ENCODE results near the gene ADGRG3.
A peak's percentile ranks its signal among the peaks of the same experiment; 100 is the strongest.

Gene ADGRG3

DNA sequence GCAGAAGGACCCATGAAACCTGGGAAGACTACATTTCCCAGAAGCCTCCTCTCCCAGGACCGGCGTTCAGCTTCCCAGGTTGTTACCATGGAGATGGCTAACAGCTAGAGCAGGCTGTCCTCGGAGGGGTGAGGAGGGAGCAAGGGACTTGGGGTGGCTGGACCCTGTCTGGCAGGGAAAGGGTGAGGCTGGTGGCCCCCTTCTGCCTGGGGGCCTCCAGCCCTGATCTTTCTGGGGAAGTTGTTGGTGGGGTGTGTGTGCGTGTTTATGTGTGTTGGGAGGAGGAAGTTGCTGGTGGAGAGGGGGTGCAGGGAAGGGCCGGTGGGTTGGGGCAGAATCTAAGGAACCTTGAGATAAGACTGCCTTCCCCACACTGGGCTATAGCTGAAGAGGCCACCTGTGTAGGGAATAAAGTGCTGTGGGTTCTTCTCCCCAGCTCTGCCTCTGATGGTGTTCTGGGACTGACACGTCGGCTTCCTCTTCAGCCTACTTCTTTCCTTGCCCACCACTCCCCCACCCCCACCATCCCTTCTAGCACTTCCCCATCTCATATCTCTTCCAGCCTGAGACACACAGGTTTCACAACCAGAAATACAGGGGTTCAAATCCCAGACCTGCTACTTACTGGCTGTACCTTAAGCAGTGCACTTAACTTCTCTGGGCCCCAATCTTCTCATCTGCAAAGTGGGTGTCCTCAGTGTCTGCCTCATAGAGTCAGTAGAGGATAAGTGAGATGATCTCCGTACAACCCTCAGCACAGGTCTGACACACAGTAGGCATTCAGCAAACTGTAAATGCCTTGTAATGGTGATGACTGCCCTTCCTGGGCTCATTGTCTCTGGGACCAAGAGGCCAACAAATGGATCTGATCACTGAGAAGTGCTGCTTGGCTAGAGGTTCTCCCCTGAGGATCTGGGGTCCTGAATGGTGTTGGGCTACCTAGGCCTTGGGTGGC, 26.9 kb downstream of the ADGRG3 start, which contains the start of gene DRC7:
TSS of gene DRC7 (plus strand) at position 82 of the 955 bp plus-strand sequence. CDS start 3,144 bp downstream, outside the sequence.
- Histone ChIP-seq H3K9me3 (ENCODE audit: control insufficient read depth, insufficient read depth, low read depth, low read length) (no peaks in the 10 kb centered on the region), H3K36me3 (ENCODE audit: control insufficient read depth, insufficient read depth, low read length) (no peaks in the 10 kb centered on the region), H3K27me3 (ENCODE audit: control insufficient read depth, insufficient read depth, low read length) (no peaks in the 10 kb centered on the region), H3K27ac (ENCODE audit: low read depth, low read length) (no peak within 1 kb of the TSS), H3K4me1 (ENCODE audit: control insufficient read depth, insufficient read depth, low read length) (peaks cover 4% of the 10 kb centered on the region; the same call in 1 of the 2 replicates), H3K9ac (ENCODE audit: low read length) (no peak within 1 kb of the TSS), H3K4me3 (ENCODE audit: low read depth, low read length) (peak within 1 kb of the TSS; percentile 14; the same call in 1 of the 2 replicates)

- Histone ChIP-seq H3K4me3 (ENCODE audit: low read depth, low read length) (no peak overlapping the region), H3K9ac (ENCODE audit: low read length) (no peak overlapping the region), H3K9me3 (ENCODE audit: control insufficient read depth, insufficient read depth, low read depth, low read length) (no peaks in the 10 kb centered on the region), H3K27ac (ENCODE audit: low read depth, low read length) (no peak overlapping the region), H3K4me1 (ENCODE audit: control insufficient read depth, insufficient read depth, low read length) (peaks cover 3% of the 10 kb centered on the region; the same call in 1 of the 2 replicates), H3K36me3 (ENCODE audit: control insufficient read depth, insufficient read depth, low read length) (no peaks in the 10 kb centered on the region), H3K27me3 (ENCODE audit: control insufficient read depth, insufficient read depth, low read length) (no peaks in the 10 kb centered on the region)
Observed at GRCh38 chr16:57695680-57696069, 27.6 kb downstream of the ADGRG3 start.

DNA sequence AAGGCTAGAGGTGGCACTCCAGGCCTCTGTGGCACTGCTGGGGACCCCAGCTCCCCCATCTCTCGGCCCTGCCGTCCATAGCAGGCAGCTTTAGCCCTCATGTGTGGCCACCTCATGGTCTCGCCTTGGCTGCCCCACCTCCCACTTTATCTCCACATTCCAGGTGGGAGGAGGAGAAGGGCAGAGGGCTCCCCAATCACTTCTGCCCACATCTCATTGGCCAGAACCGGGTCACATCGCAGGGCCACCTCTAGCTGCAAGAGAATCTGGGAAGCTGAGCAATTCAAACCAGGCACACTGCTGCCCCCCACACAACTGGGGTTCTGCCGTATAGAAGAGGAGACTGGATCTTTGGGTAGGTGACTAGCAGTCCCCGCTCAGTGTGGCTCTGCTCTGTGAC, 28.1 kb downstream of the ADGRG3 start:
- Histone ChIP-seq H3K9me3 (ENCODE audit: control insufficient read depth, insufficient read depth, low read depth, low read length) (no peaks in the 10 kb centered on the region), H3K9ac (ENCODE audit: low read length) (no peak overlapping the region), H3K36me3 (ENCODE audit: control insufficient read depth, insufficient read depth, low read length) (no peaks in the 10 kb centered on the region), H3K4me1 (ENCODE audit: control insufficient read depth, insufficient read depth, low read length) (peaks cover 3% of the 10 kb centered on the region; the same call in 1 of the 2 replicates), H3K27ac (ENCODE audit: low read depth, low read length) (no peak overlapping the region), H3K4me3 (ENCODE audit: low read depth, low read length) (no peak overlapping the region), H3K27me3 (ENCODE audit: control insufficient read depth, insufficient read depth, low read length) (no peaks in the 10 kb centered on the region)

DNA sequence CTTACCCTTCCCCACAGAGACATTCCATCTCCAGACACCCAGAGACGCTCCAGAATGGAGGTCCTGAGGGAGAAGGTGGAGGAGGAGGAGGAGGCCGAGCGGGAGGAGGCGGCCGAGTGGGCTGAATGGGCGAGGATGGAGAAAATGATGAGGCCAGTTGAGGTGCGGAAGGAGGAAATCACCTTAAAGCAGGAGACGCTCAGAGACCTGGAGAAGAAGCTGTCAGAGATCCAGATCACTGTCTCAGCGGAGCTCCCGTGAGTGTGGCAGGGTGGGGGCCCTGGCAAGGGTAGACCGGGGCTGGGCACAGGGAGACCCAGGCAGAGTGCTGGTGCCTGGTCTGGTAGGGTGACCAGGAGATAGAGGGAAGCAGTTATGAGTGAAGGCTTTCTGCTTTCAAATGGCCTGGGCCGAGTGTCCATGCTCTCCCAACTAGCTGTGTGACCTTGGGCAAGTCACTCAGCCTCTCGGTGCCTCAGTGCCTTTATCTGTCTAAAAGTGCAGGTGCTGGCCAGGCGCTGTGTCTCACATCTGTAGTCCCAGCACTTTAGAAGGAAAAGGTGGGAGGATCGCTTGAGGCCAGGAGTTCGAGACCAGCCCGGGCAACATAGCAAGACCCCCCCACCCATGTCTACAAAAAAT, 29.9 kb downstream of the ADGRG3 start:
- Histone ChIP-seq H3K9ac (ENCODE audit: low read length) (no peak overlapping the region), H3K27me3 (ENCODE audit: control insufficient read depth, insufficient read depth, low read length) (no peaks in the 10 kb centered on the region), H3K9me3 (ENCODE audit: control insufficient read depth, insufficient read depth, low read depth, low read length) (no peaks in the 10 kb centered on the region), H3K36me3 (ENCODE audit: control insufficient read depth, insufficient read depth, low read length) (no peaks in the 10 kb centered on the region), H3K27ac (ENCODE audit: low read depth, low read length) (no peak overlapping the region), H3K4me1 (ENCODE audit: control insufficient read depth, insufficient read depth, low read length) (peaks cover 3% of the 10 kb centered on the region; the same call in 1 of the 2 replicates), H3K4me3 (ENCODE audit: low read depth, low read length) (no peak overlapping the region)

GRCh38 chr16:57698812-57699405, 30.8 kb downstream of the ADGRG3 start:
- no peak overlapping the region for H3K27ac ChIP-seq (ENCODE audit: low read depth, low read length)
- peaks cover 3% of the 10 kb centered on the region; the same call in 1 of the 2 replicates for H3K4me1 ChIP-seq (ENCODE audit: control insufficient read depth, insufficient read depth, low read length)

GRCh38 chr16:57699481-57699880, 31.4 kb downstream of the ADGRG3 start:
- Histone ChIP-seq H3K9me3 (ENCODE audit: control insufficient read depth, insufficient read depth, low read depth, low read length) (no peaks in the 10 kb centered on the region), H3K27ac (ENCODE audit: low read depth, low read length) (no peak overlapping the region), H3K4me3 (ENCODE audit: low read depth, low read length) (no peak overlapping the region), H3K4me1 (ENCODE audit: control insufficient read depth, insufficient read depth, low read length) (peaks cover 3% of the 10 kb centered on the region), H3K27me3 (ENCODE audit: control insufficient read depth, insufficient read depth, low read length) (no peaks in the 10 kb centered on the region), H3K36me3 (ENCODE audit: control insufficient read depth, insufficient read depth, low read length) (no peaks in the 10 kb centered on the region), H3K9ac (ENCODE audit: low read length) (no peak overlapping the region)

More at GRCh38 chr16:57698812-57699405, 30.8 kb downstream of the ADGRG3 start:
- Histone ChIP-seq H3K27me3 (ENCODE audit: control insufficient read depth, insufficient read depth, low read length) (no peaks in the 10 kb centered on the region), H3K9me3 (ENCODE audit: control insufficient read depth, insufficient read depth, low read depth, low read length) (no peaks in the 10 kb centered on the region), H3K36me3 (ENCODE audit: control insufficient read depth, insufficient read depth, low read length) (no peaks in the 10 kb centered on the region), H3K9ac (ENCODE audit: low read length) (no peak overlapping the region), H3K4me3 (ENCODE audit: low read depth, low read length) (no peak overlapping the region)

- Histone ChIP-seq H3K9me3 (ENCODE audit: control insufficient read depth, insufficient read depth, low read depth, low read length) (no peaks in the 10 kb centered on the region), H3K9ac (ENCODE audit: low read length) (no peak overlapping the region), H3K27me3 (ENCODE audit: control insufficient read depth, insufficient read depth, low read length) (no peaks in the 10 kb centered on the region; the same call in 1 of the 2 replicates), H3K36me3 (ENCODE audit: control insufficient read depth, insufficient read depth, low read length) (no peaks in the 10 kb centered on the region), H3K27ac (ENCODE audit: low read depth, low read length) (no peak overlapping the region), H3K4me1 (ENCODE audit: control insufficient read depth, insufficient read depth, low read length) (peaks cover under 1% of the 10 kb centered on the region), H3K4me3 (ENCODE audit: low read depth, low read length) (no peak overlapping the region)
Observed at GRCh38 chr16:57699899-57700298, 31.8 kb downstream of the ADGRG3 start.

DNA sequence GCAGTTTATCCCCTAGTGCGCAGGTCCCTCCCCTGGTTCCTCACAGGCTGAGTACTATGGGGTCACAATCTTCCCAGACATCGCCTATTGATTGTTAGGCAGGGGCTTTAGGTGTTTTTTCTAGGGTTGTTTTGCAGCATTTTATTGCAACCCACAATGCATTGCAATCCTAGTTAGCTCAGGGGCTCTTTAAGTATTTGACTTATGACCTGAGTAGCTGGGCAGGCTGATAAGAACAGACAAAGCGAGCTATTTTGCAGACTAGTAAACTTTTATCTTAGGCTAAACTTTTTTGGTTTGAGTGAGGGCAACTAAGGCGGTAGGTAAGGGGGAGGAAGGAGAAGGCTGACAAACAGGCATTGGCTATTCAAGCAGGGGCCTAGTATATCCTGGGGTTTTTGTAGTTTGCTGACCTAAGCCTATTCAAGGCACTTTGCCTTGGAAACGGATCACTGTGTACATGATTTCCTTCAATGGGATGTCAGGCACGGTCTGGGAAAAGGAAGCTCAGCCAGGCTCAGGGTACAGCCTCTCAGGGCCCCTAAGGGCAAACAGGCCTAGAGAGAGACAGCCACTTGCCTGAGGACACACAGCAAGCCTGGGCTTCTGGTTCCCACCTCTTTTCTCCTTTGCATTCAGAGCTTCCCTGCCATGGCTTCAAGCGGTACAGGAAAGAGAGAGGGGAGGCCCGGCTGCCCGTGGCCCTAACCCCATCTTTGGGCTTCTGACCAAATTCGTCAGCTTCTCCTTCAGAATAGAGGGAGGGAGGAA, 32.9 kb downstream of the ADGRG3 start:
- Histone ChIP-seq H3K27ac (ENCODE audit: low read depth, low read length) (no peak overlapping the region), H3K4me3 (ENCODE audit: low read depth, low read length) (no peak overlapping the region), H3K9ac (ENCODE audit: low read length) (no peak overlapping the region), H3K4me1 (ENCODE audit: control insufficient read depth, insufficient read depth, low read length) (no peaks in the 10 kb centered on the region; the same call in none of the 2 replicates), H3K36me3 (ENCODE audit: control insufficient read depth, insufficient read depth, low read length) (no peaks in the 10 kb centered on the region), H3K27me3 (ENCODE audit: control insufficient read depth, insufficient read depth, low read length) (no peaks in the 10 kb centered on the region; the same call in 1 of the 2 replicates), H3K9me3 (ENCODE audit: control insufficient read depth, insufficient read depth, low read depth, low read length) (no peaks in the 10 kb centered on the region; the same call in 1 of the 2 replicates)

GRCh38 chr16:57701759-57702371, 33.8 kb downstream of the ADGRG3 start:
- no peaks in the 10 kb centered on the region; the same call in 1 of the 2 replicates for H3K9me3 ChIP-seq (ENCODE audit: control insufficient read depth, insufficient read depth, low read depth, low read length)
- no peak overlapping the region for H3K27ac ChIP-seq (ENCODE audit: low read depth, low read length)
- H3K9ac ChIP-seq (ENCODE audit: low read length): no peak overlapping the region
- H3K4me3 ChIP-seq (ENCODE audit: low read depth, low read length): no peak overlapping the region
- H3K27me3 ChIP-seq (ENCODE audit: control insufficient read depth, insufficient read depth, low read length): no peaks in the 10 kb centered on the region; the same call in 1 of the 2 replicates
- H3K36me3 ChIP-seq (ENCODE audit: control insufficient read depth, insufficient read depth, low read length): no peaks in the 10 kb centered on the region
- H3K4me1 ChIP-seq (ENCODE audit: control insufficient read depth, insufficient read depth, low read length): no peaks in the 10 kb centered on the region; the same call in none of the 2 replicates
